Thymus (tissue), 14 donors: ENCODE results near the gene SAXO1. TPM values are rescaled to one million over a fixed set of nuclear protein-coding genes. Genes with fewer than 3 reads are reported as not detected.

ENCODE experiments used
- DNase-seq, 9 donors: peaks; one replicate each; pipeline ENCODE4 v3.0.0-alpha.2; 2013; ENCODE audit warnings: low spot score in 9 of 9, low read depth in 6 of 9, missing footprints in 1 of 9
- H3K27ac ChIP-seq, 2 donors: one replicate each; pipeline ENCODE4 v1.5.1; 2013; ENCODE audit warnings: control low read depth in 1 of 2, low read depth in 1 of 2, low read length in 1 of 2, mild to moderate bottlenecking in 1 of 2, moderate library complexity in 1 of 2
- H3K27me3 ChIP-seq, 2 donors: one replicate each; pipeline ENCODE4 v1.5.1; 2013; ENCODE audit warnings: low read length in 1 of 2; ENCODE audit not compliant: control insufficient read depth in 2 of 2, insufficient read depth in 1 of 2
- H3K36me3 ChIP-seq, 2 donors: one replicate each; pipeline ENCODE4 v1.5.1; 2013; ENCODE audit warnings: low read length in 1 of 2, mild to moderate bottlenecking in 1 of 2, moderate library complexity in 1 of 2; ENCODE audit not compliant: control insufficient read depth in 2 of 2, insufficient read depth in 2 of 2
- H3K4me1 ChIP-seq, 2 donors: one replicate each; pipeline ENCODE4 v1.5.1; 2013; ENCODE audit warnings: low read length in 2 of 2; ENCODE audit not compliant: control insufficient read depth in 2 of 2, insufficient read depth in 2 of 2
- H3K4me3 ChIP-seq, 2 donors: one replicate each; pipeline ENCODE4 v1.5.1; 2013; ENCODE audit warnings: low read length in 2 of 2, control low read depth in 1 of 2, mild to moderate bottlenecking in 1 of 2
- H3K9me3 ChIP-seq, 2 donors: one replicate each; pipeline ENCODE4 v1.5.1; 2013; ENCODE audit warnings: low read length in 1 of 2, mild to moderate bottlenecking in 1 of 2; ENCODE audit not compliant: control insufficient read depth in 2 of 2, insufficient read depth in 1 of 2
- WGBS: extraction: QIAGEN DNeasy Blood & Tissue Kit; methylation state at CpG from one replicate; pipeline ENCODE4 v1.1.7; 2013; 5-methylcytosine and 5-hydroxymethylcytosine counted together
- long read RNA-seq, 10 donors: transcript quantifications; one replicate each; lab custom pipeline, GENCODE V29; 2026
- polyA plus RNA-seq: library from polyadenylated mRNA; stranded (reverse); fragments of 200-250 nt; gene quantifications from one replicate; pipeline ENCODE4 v1.2.3, GENCODE V29; 2013
- total RNA-seq: library from RNA; stranded (reverse); fragments of 120-200 nt; gene quantifications from one replicate; pipeline ENCODE4 v1.2.4, GENCODE V29; 2013
- donor health status: healthy.

The SAXO1 gene, protein sequence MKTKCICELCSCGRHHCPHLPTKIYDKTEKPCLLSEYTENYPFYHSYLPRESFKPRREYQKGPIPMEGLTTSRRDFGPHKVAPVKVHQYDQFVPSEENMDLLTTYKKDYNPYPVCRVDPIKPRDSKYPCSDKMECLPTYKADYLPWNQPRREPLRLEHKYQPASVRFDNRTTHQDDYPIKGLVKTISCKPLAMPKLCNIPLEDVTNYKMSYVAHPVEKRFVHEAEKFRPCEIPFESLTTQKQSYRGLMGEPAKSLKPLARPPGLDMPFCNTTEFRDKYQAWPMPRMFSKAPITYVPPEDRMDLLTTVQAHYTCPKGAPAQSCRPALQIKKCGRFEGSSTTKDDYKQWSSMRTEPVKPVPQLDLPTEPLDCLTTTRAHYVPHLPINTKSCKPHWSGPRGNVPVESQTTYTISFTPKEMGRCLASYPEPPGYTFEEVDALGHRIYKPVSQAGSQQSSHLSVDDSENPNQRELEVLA
- total RNA-seq (0.09 TPM), polyA plus RNA-seq (0.02 TPM)
- long read RNA-seq, donor 1, result 0 reads
- long read RNA-seq, donor 2, result 0 reads
- long read RNA-seq, donor 3, result 0 reads
- long read RNA-seq, donor 4, result 0 reads
- long read RNA-seq, donor 5, partial matches to known transcripts, result 0 of 1 reads
- long read RNA-seq, donor 5, other reads (novel, unspliced or antisense), result 0 of 1 reads
- long read RNA-seq, donor 6, result 0 reads
- long read RNA-seq, donor 7, result 0 reads
- long read RNA-seq, donor 8, result 0 reads
- long read RNA-seq, donor 9, result 0 reads
- long read RNA-seq, donor 10, result 0 reads

GRCh38 chr9:19033015-19033414 lies at the start of gene SAXO1:
Gene SAXO1, minus strand, starts transcription at chr9:19033209. Its CDS starts 301 bp downstream, at chr9:19032908.
- no peak for DNase-seq
- WGBS, result 95% methylated on average over 20 of the region's 20 CpGs
- no peak within 1 kb of the TSS for H3K4me3 ChIP-seq
- H3K36me3 ChIP-seq, result no peaks in the 10 kb centered on the region
- H3K4me1 ChIP-seq, result no peaks in the 10 kb centered on the region
- H3K27ac ChIP-seq, result no peak within 1 kb of the TSS
- no peaks in the 10 kb centered on the region for H3K9me3 ChIP-seq
- no peaks in the 10 kb centered on the region for H3K27me3 ChIP-seq

DNA sequence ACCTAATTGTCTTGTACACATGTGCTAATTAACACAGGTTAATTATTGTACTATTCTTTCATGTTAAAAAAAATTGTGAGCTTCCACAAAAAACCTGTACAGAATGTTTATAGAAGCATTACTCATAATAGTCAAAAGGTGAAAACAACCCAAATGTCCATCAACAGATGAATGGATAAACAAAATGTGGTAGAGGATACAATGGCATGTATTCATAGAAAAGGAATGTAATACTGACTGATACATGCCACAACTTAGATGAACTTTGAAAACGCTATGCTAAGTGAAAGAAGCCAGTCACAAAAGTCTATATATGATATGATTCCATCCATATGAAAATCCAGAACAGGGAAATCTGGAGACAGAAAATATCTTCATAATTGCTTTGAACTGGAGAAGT lies 41.8 kb upstream of the SAXO1 start:
- H3K9me3 ChIP-seq, result no peaks in the 10 kb centered on the region
- DNase-seq, result no peak
- H3K4me1 ChIP-seq, result no peaks in the 10 kb centered on the region
- 96% methylated on average over 1 of the region's 1 CpG for WGBS
- no peak overlapping the region for H3K27ac ChIP-seq
- H3K4me3 ChIP-seq, result no peak overlapping the region
- peaks cover 50 to 74% of the 10 kb centered on the region in 2 donors for H3K36me3 ChIP-seq
- H3K27me3 ChIP-seq, result no peaks in the 10 kb centered on the region

DNA sequence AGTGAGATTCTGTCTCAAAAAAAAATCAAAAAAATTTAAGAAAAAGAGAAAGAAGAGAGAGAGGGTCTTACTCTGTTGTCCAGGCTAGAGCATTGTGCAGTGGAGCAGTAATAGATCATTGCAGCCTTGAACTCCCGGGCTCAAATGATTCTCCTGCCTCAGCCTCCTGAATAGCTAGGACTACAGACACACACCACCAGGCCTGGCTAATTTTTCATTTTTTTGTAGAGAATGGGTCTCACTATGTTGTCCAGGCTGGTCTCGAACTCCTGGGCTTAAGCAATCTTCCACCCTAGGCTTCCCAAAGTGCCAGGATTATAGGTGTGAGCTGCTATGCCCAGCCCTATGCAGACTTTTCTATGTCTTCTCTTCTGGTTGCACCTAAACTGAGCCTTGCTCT lies 41.2 kb upstream of the SAXO1 start:
- H3K27me3 ChIP-seq, result no peaks in the 10 kb centered on the region

DNA sequence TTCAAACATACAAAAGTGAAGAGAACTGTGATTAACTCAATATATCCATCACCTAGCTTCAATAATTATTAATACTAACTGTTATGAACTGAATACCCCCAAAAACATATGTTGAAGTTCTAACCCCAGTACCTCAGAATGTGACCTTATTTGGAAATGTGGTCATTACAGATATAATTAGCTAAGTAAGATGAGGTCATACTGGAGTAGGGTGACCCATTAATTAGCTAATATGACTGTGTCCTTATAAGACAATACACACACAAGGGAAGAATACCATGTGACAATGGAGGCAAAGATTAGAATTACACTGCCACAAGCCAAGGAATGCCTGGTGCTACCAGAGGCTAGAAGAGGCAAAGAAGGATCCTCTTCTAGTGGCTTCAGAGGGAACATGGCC lies 24.0 kb upstream of the SAXO1 start:
- DNase-seq, result no peak
- peaks cover 13 to 49% of the 10 kb centered on the region in 2 donors for H3K36me3 ChIP-seq
- H3K9me3 ChIP-seq, result no peaks in the 10 kb centered on the region
- H3K27ac ChIP-seq, result no peak overlapping the region
- no peaks in the 10 kb centered on the region for H3K4me1 ChIP-seq
- H3K4me3 ChIP-seq, result no peak overlapping the region
- H3K27me3 ChIP-seq, result no peaks in the 10 kb centered on the region

More for the DNA sequence above, 41.2 kb upstream of the SAXO1 start:
- H3K4me1 ChIP-seq, result no peaks in the 10 kb centered on the region
- H3K27ac ChIP-seq, result no peak overlapping the region
- no peak overlapping the region for H3K4me3 ChIP-seq
- 98% methylated on average over 2 of the region's 2 CpGs for WGBS
- no peak for DNase-seq
- H3K36me3 ChIP-seq, result peaks cover 50 to 78% of the 10 kb centered on the region in 2 donors
- H3K9me3 ChIP-seq, result no peaks in the 10 kb centered on the region

DNA sequence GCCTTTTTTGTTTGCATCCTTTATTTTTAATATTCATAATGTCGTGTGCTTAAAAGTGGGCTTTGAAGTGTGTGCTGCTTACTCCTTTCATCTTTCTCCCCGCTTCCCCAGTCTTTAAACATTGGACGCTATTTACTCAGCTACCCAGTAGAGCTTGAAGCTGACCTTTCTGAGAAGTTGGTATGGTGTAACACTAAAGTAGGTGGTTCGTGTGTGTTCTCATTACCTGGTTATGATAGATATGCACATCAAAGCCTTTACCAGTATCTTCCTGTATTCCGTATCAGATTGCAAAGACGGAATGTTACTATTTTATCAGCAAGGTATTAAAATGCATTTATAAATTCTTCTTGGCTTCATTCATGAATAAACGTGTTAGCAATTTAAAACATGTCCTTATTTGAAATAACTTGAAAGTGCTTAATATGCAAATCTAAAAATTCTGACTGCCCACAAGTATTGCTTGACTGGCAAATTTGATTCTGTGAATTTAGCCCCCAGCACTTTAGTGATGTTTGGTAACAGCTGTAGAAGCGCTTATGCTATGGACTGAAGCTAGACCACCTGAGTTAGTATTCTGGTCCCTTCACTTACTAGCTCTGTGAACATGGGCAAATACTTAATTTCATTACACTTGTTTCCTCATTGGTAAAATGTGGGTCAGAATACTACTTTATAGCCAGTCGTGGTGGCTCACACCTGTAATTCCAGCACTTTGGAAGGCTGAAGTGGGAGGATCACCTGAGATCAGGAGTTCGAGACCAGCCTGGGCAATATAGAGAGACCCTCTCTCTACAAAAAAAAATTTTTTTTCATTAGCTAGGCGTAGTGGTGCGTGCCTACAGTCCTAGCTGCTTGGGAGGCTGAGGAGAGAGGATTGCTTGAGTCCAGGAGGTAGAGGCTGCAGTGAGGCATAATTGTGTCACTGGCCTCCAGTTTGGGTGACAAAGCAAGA lies 17.9 kb upstream of the SAXO1 start:
- 75% methylated on average over 12 of the region's 12 CpGs for whole genome bisulfite sequencing
- H3K27me3 ChIP-seq, result no peaks in the 10 kb centered on the region
- no peaks in the 10 kb centered on the region for H3K9me3 ChIP-seq
- H3K4me3 ChIP-seq, result peak overlapping the region; percentile 81 to 96
- peak in 4 of 9 donors; percentile 3 to 26 (median 6) for DNase-seq
- peaks cover 17 to 20% of the 10 kb centered on the region in 2 donors for H3K4me1 ChIP-seq
- no peak overlapping the region for H3K27ac ChIP-seq
- peaks cover 0 to 5% of the 10 kb centered on the region in 2 donors for H3K36me3 ChIP-seq

DNA sequence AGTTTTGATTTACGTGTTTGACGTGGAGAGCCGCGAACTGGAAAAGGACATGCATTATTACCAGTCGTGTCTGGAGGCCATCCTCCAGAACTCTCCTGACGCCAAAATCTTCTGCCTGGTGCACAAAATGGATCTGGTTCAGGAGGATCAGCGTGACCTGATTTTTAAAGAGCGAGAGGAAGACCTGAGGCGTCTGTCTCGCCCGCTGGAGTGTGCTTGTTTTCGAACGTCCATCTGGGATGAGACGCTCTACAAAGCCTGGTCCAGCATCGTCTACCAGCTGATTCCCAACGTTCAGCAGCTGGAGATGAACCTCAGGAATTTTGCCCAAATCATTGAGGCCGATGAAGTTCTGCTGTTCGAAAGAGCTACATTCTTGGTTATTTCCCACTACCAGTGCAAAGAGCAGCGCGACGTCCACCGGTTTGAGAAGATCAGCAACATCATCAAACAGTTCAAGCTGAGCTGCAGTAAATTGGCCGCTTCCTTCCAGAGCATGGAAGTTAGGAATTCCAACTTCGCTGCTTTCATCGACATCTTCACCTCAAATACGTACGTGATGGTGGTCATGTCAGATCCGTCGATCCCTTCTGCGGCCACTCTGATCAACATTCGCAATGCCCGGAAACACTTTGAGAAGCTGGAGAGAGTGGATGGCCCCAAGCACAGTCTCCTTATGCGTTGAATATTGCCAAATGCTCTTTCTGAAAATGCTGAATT lies 17.1 kb upstream of the SAXO1 start:
- WGBS, result 9% methylated on average over 33 of the region's 33 CpGs
- DNase-seq, result peak in 7 of 9 donors; percentile 4 to 32 (median 19)
- H3K27ac ChIP-seq, result peak overlapping the region; percentile 93 to 97

DNA sequence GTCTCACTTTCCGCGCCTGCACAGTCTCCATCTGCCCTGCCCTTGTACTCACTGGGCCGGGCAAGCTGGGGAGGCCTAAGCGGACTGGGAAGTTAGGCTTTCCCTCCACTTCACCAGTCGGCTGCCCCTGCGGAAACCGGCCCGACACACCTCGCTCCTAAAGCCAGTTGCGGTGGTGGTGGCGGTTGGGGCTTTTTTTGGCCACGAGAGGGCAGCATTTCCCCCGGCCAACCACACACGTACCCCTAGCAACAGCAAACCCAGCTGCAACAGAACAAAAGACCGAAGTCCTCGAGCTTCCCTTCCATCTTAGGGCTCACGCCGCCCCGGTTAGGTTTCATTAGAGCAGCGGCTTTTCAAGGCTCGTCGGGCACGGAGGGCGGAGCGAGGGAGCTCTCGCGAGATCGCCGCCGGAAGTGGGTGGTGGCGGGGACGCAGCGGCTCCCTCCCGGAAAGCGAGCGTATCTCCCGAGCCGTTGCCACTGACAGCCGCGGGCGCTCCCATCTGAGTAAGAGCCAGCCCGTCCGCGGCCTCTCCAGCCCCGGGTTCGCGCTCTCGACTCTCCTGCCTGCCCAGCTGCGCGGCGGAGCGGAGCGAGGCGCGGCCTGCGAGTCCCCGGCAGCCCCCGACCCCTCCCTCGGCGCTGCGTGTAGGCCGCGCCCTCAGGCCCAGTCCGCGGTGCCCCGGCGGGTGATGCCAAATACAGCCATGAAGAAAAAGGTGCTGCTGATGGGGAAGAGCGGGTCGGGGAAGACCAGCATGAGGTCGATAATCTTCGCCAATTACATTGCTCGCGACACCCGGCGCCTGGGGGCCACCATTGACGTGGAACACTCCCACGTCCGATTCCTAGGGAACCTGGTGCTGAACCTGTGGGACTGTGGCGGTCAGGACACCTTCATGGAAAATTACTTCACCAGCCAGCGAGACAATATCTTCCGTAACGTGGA lies 16.2 kb upstream of the SAXO1 start, which contains the start of gene RRAGA:
Gene RRAGA, plus strand, starts transcription at position 462 of the 951 bp plus-strand sequence. Its CDS starts 233 bp downstream, at position 695.
- Histone ChIP-seq H3K9me3 (no peaks in the 10 kb centered on the region), H3K27ac (peak within 1 kb of the TSS; percentile 93 to 97), H3K4me1 (peaks cover 17 to 20% of the 10 kb centered on the region in 2 donors), H3K4me3 (peak within 1 kb of the TSS; percentile 81 to 96), H3K36me3 (peaks cover 0 to 3% of the 10 kb centered on the region in 2 donors), H3K27me3 (no peaks in the 10 kb centered on the region)
- under 1% methylated on average over 82 of the region's 82 CpGs for WGBS
- peak; percentile 84 to 98 (median 94) for DNase-seq

More for the DNA sequence above, 17.1 kb upstream of the SAXO1 start:
- H3K9me3 ChIP-seq, result no peaks in the 10 kb centered on the region
- peaks cover 17 to 20% of the 10 kb centered on the region in 2 donors for H3K4me1 ChIP-seq
- H3K36me3 ChIP-seq, result peaks cover 0 to 5% of the 10 kb centered on the region in 2 donors
- no peaks in the 10 kb centered on the region for H3K27me3 ChIP-seq
- peak overlapping the region; percentile 81 to 96 for H3K4me3 ChIP-seq
